Putamen (tissue), 1 donor: ENCODE data around the gene GPR108.
"Not testable (repeated sequence)": the region's sequence is repeated elsewhere in the genome, so short reads cannot be mapped to it uniquely, and the experiment has no call there.

Experiments used
- DNase-seq: peaks from one replicate; pipeline ENCODE4 v3.0.0-alpha.2; 2016; ENCODE audit warnings: low spot score

Gene GPR108

DNA sequence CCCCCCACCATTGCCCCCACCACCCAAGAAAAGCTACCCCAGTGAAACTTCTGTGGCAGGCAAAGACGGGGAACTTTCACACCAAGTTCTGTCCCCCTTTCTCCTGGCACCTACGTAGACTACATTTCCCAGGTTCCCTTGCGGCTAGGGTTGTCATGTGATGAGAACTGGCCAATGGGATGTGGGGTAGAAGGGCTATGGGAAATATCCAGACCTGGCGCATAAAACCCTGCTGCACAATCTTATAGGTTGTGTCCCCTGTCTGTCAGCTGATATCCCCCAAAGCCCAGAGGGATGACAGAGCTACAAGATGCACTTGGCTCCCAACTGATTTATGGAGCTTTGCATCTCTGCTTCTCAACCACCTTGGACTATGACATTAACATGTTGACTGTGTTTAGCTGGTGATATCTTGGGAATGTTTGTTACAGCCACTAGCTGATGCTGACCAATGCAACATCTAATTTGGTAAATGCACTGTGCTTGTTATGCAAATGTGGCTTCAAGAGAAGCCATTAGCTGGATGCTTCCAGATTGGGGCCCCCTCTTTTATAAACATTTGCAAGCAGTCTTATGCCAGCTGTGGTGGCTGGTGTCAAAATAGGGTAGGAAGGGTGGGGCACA is 23.8 kb upstream of the GPR108 start:
- DNase-seq = no peak

DNA sequence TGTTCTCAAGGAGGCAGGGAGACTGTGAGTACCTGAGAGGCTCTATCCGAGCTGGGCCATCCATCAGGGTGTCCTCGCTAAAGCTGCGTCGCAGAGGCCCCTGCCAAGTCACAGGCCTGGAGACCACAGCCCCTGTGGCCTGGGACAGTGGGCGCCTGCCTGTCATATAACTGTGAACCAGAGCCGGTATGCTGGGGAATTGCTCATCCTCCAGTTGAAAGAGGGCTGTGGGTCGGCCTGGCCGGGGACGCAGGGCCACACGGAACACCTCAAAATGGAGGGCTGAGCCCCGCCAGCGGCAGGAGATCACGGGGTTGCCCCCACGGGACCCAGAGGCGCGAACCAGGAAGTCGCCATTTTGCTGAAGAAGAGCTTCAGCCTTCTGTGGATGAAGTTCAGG is 23.2 kb upstream of the GPR108 start:
- DNase-seq = no peak

DNA sequence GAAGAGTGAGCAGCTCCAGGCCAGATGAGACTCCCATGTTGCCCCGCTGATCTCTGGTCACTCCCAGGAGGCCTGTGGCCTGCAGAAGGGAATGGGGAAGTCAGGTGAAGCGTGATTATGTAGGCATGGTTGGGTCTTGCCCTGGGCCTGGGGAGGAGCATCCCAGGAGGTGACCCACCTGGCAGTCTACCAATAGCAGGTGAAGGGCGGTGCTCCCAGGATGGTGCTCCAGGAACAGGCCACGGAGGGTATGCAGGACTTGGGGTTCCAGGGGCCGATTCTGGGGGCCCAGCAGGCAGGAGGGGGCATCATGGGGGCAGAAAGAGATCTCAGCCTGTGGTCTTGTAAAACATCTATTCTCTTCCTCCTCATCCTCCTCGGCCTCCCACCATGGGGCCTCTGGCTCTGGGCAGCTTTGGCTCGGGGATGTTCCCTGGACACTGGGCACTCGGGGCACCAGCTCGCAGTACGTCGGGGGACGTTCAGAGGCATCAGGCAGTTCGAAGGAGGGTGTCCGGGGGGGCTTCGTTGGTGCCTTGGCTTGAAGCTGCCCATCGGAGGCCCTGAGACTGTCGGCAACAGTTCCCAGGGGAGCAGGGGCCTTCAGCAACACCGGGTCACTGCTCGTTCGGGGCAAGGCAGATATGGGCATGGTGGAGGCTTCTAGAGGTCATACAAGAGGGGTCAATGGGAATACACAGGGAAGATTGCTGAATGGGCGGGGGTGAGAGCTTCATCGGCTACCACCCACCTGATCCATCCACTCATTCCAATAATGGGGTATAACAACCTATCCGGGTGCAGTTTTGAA is 17.5 kb upstream of the GPR108 start:
- no peak for DNase-seq

DNA sequence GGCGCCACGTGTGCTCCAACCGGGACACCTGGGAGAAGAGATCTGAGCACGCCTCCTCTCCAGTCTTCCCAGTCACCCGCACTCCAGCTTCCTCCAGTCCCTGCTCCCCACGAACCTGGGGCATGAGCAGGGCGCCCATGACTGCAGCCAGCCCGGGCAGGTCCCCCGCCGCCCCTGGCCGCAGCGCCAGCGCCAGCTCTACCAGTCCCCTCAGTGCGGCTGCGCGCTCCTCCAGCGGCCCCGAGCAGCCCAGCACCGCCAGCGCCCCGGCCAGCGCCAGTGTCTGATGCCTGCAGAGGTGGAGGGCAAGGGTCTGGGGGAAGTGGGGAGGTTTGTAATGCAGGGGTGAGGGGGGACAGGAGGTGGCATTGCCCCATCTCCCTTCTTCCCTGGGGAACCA is 16.8 kb upstream of the GPR108 start:
- no peak for DNase-seq

DNA sequence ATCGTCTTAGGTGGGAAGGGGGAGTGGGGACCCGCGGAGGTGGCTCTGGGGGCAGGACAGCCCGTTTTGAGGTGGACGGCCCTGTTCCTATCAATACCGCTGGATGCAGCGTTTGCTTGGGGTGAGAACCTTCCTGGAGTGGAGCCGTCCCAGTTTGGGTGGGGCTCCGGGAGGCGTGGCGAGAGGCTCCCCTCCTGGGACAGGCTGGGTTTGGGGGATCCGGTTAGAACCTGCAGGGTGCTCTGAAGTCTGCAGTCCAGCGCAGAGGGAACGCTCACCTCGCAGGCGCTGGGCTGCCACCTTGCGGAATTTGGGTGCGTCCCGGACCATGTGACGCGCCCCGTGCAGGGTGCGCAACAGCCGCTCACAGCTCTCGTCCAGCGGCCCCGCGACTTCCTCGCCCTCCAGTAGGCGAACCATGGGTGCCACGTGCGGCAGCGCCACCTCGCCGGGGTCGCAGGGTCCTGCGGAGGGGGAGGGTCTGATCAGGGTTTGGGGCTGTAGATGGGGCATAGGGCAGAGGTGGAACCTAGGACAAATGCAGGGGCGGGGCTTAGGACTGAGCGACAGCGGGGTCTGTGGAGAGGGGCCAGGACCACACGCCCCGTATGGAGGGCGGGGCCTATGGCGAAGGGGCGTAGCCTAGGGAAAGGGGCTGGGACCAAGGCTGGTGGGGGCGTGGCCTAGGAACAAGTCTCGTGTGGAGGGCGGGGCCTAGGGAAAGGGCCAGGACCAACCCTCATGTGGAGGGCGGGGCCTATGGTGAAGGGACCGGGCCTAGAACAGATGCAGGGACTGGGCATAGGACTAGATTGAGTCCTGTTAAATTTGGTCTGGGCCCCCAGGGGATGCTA is 16.0 kb upstream of the GPR108 start:
- no peak for DNase-seq

DNA sequence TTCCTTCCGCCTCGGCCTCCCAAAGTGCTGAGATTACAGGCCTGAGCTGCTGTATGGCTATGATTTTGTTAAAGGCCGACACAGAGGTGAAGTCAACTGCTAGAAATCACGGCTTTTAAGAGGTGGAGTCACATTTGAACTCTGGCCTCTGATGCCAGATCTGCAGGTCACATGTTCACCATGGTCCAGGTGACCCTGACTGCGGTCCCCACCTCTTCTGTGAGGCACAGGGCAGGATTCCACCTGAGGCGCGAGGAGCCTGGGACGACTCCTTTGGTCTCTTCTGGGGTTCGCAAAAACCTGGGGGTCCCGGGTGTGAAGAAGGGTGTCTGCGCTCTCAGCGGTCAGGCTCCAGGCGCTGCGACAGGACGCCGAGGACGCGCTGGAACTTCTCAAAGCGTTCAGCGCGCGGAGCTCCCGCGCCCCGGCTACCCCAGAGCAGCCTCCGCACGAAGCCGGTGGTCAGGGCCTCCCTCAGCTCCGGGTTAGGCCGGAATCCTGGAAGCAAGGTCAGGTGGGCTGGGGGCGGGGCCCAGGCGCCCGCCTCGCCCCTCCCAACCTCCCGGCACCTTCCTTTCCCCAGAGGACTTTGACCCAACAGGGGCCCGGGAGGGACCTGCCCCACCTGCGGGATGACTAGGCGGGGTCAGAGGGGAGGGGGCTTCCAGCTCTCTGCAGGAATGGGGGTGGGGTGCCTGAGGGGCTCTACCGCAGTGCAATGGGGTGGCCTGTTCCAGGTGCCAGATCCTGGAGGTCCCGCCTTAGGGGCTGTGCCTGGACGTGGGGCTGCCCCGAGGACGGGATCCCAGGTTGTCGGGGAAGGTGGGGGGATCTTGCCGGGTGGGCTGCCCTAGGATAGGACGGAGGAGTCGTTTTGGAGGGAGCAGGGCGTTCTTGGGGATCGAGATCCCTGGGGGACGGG is 15.1 kb upstream of the GPR108 start:
- DNase-seq = no peak

DNA sequence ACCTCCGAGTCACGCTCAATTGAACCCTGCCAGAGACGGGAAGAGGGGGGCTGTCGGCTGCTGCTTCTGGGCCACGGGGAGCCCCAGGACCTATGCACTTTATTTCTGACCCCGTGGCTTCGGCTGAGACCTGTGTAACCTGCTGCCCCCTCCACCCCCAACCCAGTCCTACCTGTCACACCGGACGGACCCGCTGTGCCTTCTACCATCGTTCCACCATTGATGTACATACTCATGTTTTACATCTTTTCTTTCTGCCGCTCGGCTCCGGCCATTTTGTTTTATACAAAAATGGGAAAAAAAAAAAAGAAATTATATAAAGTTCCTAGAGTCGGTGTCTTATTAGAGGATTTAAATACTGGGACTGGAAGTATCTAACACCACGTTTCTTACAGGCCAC is 13.8 kb upstream of the GPR108 start:
- no peak for DNase-seq

DNA sequence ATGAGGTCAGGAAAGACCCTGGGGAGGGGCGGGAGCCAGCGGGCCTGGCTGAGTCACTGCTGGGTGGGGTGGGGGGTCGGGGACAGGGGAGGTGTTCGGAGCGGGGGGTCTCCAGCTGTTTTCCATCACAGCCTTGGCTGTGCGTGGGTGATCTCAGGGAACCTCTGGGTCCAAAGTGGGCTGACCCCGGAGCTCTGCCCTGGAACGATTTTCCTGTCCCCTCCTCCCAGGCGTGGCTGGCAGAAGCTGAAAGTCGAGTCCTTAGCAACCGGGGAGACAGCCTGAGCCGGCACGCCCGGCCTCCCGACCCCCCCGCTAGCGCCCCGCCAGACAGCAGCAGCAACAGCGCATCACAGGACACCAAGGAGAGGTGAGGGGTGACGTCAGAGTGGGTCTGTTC is 12.7 kb upstream of the GPR108 start:
- no peak for DNase-seq

DNA sequence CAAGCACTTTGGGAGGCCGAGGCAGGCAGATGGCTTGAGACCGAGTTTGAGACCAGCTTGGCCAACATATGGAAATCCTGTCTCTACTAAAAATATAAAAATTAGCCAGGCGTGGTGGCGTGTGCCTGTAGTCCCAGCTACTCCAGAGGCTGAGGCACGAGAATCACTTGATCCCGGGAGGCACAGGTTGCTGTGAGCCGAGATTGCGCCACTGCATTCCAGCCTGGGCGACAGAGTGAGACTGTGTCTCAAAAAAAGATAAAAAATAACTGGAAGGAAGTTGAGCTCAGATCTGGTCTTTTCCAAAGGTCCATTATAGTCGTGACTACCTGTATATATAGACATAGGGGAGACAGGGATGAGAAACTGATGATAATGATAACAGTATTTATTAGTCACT is 11.2 kb upstream of the GPR108 start:
- not testable (repeated sequence) for DNase-seq

DNA sequence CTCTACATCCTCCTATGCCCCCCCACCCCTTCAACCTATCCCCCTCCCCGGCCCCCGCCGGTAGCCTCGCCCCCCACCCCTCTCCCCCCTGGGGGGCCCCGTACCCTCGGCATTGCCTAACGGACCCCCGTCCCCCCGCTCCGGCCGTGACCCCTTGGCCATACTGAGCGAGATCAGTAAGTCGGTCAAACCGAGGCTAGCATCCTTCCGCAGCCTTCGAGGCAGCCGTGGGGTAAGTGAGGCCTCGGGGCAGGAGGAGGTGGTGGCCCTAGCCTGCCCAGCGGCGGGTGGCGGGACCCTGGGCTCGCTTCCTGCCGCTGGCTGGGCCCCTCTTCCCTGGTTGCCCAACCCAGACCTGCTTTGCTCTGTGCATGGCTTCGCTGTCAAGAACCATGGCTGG is 8.6 kb upstream of the GPR108 start:
- no peak for DNase-seq

DNA sequence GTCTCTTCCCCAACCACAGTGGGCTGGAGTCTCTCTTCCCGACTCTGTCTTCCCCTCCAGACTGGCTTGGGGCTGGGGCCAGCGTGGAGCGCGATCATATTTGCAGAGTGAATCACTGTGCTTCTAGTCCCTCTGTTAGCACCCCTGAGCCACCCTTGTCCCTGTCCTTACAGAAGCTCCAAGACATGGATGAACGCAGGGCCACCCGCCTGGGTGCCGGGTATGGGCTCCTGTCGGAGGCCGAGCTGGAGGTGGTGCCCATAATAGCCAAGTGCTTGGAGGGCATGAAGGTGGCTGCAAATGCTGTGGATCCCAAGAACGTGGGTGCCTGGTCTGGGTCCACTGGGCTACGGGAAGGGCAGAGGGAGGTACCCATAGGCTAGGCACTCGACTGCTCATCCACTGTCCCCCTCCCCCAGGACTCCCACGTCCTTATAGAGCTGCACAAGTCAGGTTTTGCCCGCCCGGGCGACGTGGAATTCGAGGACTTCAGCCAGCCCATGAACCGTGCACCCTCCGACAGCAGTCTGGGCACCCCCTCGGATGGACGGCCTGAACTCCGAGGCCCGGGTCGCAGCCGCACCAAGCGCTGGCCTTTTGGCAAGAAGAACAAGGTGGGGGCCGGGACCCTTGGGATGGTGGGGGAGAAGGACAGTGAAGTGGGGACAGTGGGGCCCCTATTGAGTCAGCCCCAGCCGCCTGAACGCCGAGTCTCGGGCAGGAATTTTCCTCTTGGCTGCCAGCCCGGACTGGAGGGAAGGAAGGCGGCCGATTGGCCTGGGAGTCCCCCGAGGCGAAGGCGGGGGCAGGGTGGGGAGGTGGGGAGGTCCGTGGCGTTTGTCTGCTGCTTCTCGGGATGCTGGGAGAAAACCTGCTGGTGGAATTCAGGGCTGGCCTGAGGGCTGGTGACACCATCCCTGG is 7.3 kb upstream of the GPR108 start:
- DNase-seq = peak; percentile 52

DNA sequence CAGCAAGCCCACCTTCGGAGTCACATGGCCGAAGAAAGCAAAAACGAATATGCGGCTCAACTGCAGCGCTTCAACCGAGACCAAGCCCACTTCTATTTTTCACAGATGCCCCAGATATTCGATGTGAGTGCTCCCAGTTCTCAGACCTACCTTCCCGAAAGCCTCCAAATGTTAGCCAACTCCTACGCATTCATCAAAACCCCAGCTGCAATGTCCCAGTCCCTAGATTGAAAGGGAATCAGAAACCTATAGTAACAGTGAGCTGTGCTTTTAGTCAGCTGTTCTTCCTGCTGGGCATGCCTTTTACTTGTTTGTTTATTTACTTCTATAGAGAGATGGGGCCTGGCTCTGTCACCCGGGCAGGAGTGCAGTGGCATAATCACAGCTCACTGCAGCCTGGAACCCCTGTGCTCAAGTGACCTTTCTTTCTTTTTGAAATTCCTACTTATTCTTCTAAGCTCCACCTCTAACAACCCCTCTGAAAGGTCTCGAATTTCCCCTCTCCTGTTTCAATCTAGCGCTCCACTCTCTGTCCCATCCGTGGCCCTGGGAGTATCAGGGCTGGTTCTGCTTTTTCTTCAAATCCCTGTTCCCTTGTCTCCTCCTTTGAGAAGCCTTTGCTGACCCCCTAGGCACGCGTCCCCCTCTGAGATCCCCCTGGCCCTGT is 6.5 kb upstream of the GPR108 start:
- no peak for DNase-seq

DNA sequence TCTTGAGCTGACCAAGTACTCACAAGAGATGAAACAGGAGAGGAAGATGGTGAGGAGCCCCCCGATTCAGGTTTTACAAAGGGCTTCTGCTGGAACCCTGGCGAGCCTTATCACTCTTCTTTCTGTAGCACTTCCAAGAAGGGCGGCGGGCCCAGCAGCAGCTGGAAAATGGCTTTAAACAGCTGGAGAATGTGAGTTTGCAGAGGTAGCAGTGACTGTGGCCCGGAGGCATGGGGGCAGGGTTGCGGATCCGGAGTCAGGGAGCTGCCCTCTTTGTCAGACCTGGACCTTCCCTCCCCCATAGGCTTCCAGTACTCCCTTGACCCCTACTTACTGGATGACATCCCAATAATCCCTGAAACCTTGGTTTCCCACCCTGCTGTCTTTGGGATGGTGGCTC is 5.7 kb upstream of the GPR108 start:
- DNase-seq = no peak

DNA sequence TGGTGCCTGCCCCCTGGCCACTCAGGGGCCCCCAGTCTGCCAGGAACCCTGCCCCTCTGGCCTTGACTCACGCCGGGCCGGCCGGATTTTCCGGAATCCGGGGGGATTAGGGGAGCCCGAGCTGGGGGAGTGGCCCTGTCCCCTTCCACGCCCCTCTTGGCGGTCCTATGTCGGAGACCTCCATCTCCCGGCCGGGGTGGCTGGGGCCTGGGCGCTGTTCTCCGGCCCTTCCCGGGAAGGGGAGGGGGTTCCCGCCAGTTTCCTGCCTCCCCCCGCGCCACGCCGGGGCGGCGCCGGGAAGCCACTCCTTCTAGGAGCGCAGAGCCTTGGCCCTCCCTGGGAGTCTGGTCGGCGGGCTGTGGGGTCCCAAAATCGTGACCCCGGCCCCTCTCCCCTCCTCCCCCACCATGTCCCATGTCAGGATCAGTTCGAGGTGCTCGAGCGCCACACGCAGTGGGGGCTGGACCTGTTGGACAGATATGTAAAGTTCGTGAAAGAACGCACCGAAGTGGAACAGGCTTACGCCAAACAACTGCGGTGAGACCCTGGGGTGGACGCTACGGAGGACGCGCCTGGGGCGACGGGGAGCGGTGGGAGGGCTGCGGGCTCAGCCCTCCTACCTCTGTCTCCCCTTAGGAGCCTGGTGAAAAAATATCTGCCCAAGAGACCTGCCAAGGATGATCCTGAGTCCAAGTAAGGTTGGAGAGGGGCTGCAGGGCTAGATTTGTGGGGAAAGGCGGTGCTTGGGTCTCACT is 3.4 kb upstream of the GPR108 start:
- no peak for DNase-seq

DNA sequence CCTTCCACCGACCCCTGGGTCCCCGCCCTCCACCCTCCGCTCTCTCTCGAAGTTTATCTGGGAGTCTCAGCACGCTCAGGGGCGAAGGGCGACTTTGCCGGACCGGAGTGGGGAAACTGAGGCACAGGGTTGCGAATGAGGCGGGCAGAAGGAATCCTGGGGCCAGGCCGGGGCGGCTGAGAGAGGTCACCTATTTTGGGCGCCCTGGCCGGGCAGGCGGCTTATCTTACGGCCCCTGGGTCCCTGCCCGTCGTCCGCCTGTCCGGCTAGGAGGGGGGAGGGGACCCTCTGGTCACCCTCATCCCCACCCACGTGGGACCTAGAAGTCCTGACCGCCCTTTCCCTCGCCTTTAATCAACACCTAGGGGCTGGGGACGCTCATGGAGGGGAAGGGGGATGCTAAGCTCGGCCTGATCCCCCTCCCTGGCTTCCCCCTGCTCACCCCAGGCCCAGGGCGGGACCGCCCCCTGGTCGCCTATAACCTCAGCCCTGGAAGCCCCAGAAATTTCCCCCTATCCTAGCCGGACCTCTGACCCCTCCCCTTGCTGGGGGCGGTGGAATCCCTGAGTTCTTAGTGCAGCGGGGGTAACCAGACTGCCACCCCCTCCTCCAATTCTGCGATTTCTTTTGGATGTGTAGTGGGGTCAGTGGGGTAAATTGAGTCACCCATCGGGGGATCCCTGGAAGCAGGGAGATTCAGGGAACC is 2.7 kb upstream of the GPR108 start:
- no peak for DNase-seq

DNA sequence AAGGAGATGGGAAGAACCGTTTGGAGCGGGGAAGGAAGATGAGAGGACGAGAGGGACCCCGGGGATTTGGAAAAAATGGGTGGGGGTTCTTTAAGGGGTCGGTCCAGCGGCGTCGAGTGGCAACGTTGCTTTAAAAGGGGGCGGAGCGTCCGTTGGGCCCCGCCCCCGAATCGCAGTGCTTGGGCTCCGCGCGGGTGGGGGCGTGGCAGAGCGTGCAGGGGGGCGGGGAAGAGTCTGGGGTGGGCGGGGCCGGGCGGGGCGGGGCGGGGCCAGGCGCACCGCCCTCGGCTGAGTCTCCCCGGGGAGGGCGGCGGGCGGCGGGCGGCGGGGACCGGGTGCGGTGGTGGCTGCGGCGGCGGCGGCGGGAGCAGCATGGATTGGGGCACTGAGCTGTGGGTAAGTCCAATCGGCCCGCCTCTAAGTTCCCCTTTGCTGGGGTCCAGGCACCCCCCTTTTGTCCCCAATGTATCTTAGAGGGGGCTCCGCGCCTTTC is 2.1 kb upstream of the GPR108 start, which contains the start of gene TRIP10:
TRIP10 (plus strand) TSS at position 291 of the 493 bp plus-strand sequence; CDS start at position 373, 82 bp downstream.
- DNase-seq = peak; percentile 84

DNA sequence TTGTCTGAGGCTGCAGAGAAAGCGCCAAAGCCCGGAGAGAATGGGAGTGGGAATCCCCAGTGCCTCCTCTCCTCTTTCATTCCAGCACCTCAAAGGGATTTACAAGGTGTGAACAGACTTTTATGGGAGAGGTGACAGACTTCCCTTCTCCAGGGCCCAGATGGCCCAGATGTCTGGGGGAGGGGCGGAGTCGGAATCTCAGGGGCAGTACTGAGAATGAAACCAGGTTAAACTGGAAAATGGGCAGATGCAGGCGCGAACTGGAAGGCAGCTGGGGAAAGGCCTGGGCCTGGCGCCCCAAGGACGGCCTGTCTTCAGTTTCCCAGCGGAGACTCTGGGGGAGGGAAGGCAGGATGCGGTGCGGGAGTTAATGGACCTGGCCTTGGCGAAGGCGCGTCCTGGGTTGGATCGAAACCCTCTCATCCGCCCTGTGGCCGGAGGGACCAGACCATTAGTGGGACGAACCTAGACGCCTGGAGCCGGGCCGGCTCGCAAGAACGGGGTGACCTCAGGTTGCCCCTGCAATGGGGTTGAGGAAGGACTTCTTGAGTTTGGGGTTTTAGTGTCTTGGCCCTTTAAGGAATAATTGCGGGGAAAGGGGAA is 1.5 kb upstream of the GPR108 start:
- DNase-seq = no peak
